OCI-LY3 (cell line): ENCODE data around the gene SPOPL.

Source experiments
- EZH2phosphoT487 ChIP-seq: fragments of 200-600 bp; shearing (Covaris generic); IDR thresholded peaks from 2 replicates; pipeline ENCODE4 v1.6.1; 2018; ENCODE audit warnings: antibody characterized with exemption, mixed run types, low read depth
- TF ChIP-seq, protein P1 (sequence below): fragments of 200-600, 300-600 bp; sonication (generic); IDR thresholded peaks from 2 replicates; pipeline ENCODE4 v1.5.1; 2014; ENCODE audit warnings: antibody characterized with exemption, low read length, low read depth

DNA sequence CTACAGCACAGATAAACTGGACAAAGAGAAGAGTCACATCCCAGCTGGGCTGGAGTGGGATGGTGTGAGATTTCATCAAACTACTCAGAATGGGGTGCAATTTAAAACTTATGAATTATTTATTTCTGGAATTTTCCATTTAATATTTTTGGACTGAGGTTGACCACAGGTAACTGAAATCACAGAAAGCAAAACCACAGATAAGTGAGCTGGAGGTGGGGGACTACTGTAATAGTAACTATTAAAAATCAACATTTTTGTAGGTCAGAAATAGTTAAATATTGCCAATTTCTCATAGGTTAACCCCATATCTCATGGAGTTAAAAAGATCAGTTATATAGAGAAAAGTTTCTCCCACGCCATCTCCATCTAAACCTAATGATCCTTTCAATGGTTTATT, 88.1 kb downstream of the SPOPL start:
- TF ChIP-seq, protein P1, sequence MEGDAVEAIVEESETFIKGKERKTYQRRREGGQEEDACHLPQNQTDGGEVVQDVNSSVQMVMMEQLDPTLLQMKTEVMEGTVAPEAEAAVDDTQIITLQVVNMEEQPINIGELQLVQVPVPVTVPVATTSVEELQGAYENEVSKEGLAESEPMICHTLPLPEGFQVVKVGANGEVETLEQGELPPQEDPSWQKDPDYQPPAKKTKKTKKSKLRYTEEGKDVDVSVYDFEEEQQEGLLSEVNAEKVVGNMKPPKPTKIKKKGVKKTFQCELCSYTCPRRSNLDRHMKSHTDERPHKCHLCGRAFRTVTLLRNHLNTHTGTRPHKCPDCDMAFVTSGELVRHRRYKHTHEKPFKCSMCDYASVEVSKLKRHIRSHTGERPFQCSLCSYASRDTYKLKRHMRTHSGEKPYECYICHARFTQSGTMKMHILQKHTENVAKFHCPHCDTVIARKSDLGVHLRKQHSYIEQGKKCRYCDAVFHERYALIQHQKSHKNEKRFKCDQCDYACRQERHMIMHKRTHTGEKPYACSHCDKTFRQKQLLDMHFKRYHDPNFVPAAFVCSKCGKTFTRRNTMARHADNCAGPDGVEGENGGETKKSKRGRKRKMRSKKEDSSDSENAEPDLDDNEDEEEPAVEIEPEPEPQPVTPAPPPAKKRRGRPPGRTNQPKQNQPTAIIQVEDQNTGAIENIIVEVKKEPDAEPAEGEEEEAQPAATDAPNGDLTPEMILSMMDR = no peak
- no peak for TF ChIP-seq EZH2phosphoT487
